NK-92 (cell line): Measurements from ENCODE around the gene CAMKK2.
"Not testable (repeated sequence)": the region's sequence is repeated elsewhere in the genome, so short reads cannot be mapped to it uniquely, and the experiment has no call there.

Experiments used
- DNase-seq: peaks from one replicate; lab custom pipeline; 2025; ENCODE audit not compliant: unreplicated experiment; lab: John Stamatoyannopoulos, UW

Gene CAMKK2

GRCh38 chr12:121227294-121227693 is 69.2 kb downstream of the CAMKK2 start:
- no peak for DNase-seq

GRCh38 chr12:121226871-121227270 is 69.6 kb downstream of the CAMKK2 start:
- DNase-seq = not testable (repeated sequence)

- no peak for DNase-seq
These were observed 70.1 kb downstream of the CAMKK2 start for GRCh38 chr12:121226399-121226798.

GRCh38 chr12:121224591-121224990 is 71.9 kb downstream of the CAMKK2 start:
- no peak for DNase-seq

GRCh38 chr12:121223292-121224285 is 72.9 kb downstream of the CAMKK2 start:
- no peak for DNase-seq

GRCh38 chr12:121222847-121223246 is 73.7 kb downstream of the CAMKK2 start:
- no peak for DNase-seq

GRCh38 chr12:121219353-121219986 is 77.0 kb downstream of the CAMKK2 start:
- no peak for DNase-seq

GRCh38 chr12:121218588-121219352 is 77.7 kb downstream of the CAMKK2 start:
- DNase-seq = no peak

GRCh38 chr12:121217761-121218160 is 78.7 kb downstream of the CAMKK2 start:
- DNase-seq = no peak

- no peak for DNase-seq
These were observed 79.4 kb downstream of the CAMKK2 start for GRCh38 chr12:121217063-121217462.

GRCh38 chr12:121216102-121216501 is 80.4 kb downstream of the CAMKK2 start:
- no peak for DNase-seq

- no peak for DNase-seq
These were observed 81.4 kb downstream of the CAMKK2 start for GRCh38 chr12:121214855-121215745.

GRCh38 chr12:121214166-121214777 is 82.2 kb downstream of the CAMKK2 start:
- DNase-seq = no peak

GRCh38 chr12:121212875-121213274 is 83.6 kb downstream of the CAMKK2 start:
- no peak for DNase-seq

- DNase-seq = peak; percentile 24
These were observed 86.6 kb downstream of the CAMKK2 start, which contains the start of gene P2RX4 for GRCh38 chr12:121209624-121210572. P2RX4 (plus strand) TSS chr12:121210129; CDS start chr12:121210165, 36 bp downstream.

GRCh38 chr12:121209221-121209620 is 87.3 kb downstream of the CAMKK2 start:
- DNase-seq = no peak

GRCh38 chr12:121208571-121208970 is 87.9 kb downstream of the CAMKK2 start:
- not testable (repeated sequence) for DNase-seq

GRCh38 chr12:121205491-121205890 is 91.0 kb downstream of the CAMKK2 start:
- DNase-seq = no peak

- no peak for DNase-seq
These were observed 93.0 kb downstream of the CAMKK2 start for GRCh38 chr12:121203482-121203881.
